ENCODE measurements around the gene NOL4. TPM values are rescaled to one million over a fixed set of nuclear protein-coding genes. Genes with fewer than 3 reads are reported as not detected.
"Not testable (repeated sequence)": the region's sequence is repeated elsewhere in the genome, so short reads cannot be mapped to it uniquely, and the experiment has no call there.

Gene NOL4
- total RNA-seq (2021; fragmentation: NEBNext Ultra II Directional; extraction: Animal tissue kit (Norgen Biotek cat#: 25700)): not detected
- long read RNA-seq: 0 reads

GRCh38 chr18:34224423-34225217 is at the start of gene NOL4:
Gene NOL4, minus strand, starts transcription at chr18:34224913. Its CDS starts 1,660 bp downstream, at chr18:34223253.
- Mint-ChIP-seq H3K27me3 (ENCODE audit: insufficient read depth) (peaks cover 5% of the 10 kb centered on the region), H3K4me3 (no peak within 1 kb of the TSS), H3K36me3 (ENCODE audit: low read depth) (no peaks in the 10 kb centered on the region), H3K9me3 (peaks cover 5% of the 10 kb centered on the region), H3K4me1 (ENCODE audit: low read depth) (no peaks in the 10 kb centered on the region), H3K27ac (no peak within 1 kb of the TSS)
- TF ChIP-seq CTCF (IDR thresholded peaks at IDR 0.05): no peak
- no peak for DNase-seq

GRCh38 chr18:34266029-34266428 is 41.3 kb upstream of the NOL4 start:
- H3K27ac Mint-ChIP-seq; H3K4me1 Mint-ChIP-seq (ENCODE audit: low read depth); DNase-seq; H3K27me3 Mint-ChIP-seq (ENCODE audit: insufficient read depth); H3K4me3 Mint-ChIP-seq; H3K36me3 Mint-ChIP-seq (ENCODE audit: low read depth): not testable (repeated sequence)
- H3K9me3 Mint-ChIP-seq: peaks cover 43% of the 10 kb centered on the region

GRCh38 chr18:34261865-34262780 is 37.4 kb upstream of the NOL4 start:
- Mint-ChIP-seq H3K4me3 (no peak overlapping the region), H3K27ac (no peak overlapping the region), H3K36me3 (ENCODE audit: low read depth) (peaks cover under 1% of the 10 kb centered on the region; the same call in 1 of the 2 replicates), H3K27me3 (ENCODE audit: insufficient read depth) (no peaks in the 10 kb centered on the region), H3K9me3 (peaks cover 41% of the 10 kb centered on the region), H3K4me1 (ENCODE audit: low read depth) (no peaks in the 10 kb centered on the region)
- DNase-seq: no peak
- TF ChIP-seq CTCF (IDR thresholded peaks at IDR 0.05): no peak; the same call in 1 of the 2 replicates

- Mint-ChIP-seq H3K4me3 (no peak overlapping the region), H3K27ac (no peak overlapping the region), H3K27me3 (ENCODE audit: insufficient read depth) (no peaks in the 10 kb centered on the region), H3K36me3 (ENCODE audit: low read depth) (no peaks in the 10 kb centered on the region; the same call in 1 of the 2 replicates), H3K9me3 (peaks cover 52% of the 10 kb centered on the region), H3K4me1 (ENCODE audit: low read depth) (no peaks in the 10 kb centered on the region)
- no peak for DNase-seq
- TF ChIP-seq CTCF (IDR thresholded peaks at IDR 0.05): no peak
Observed at GRCh38 chr18:34258176-34258575, 33.5 kb upstream of the NOL4 start.

- H3K36me3 Mint-ChIP-seq (ENCODE audit: low read depth): no peaks in the 10 kb centered on the region; the same call in 1 of the 2 replicates
- DNase-seq: no peak
- no peaks in the 10 kb centered on the region for H3K4me1 Mint-ChIP-seq (ENCODE audit: low read depth)
- H3K27ac Mint-ChIP-seq: no peak overlapping the region
- no peak overlapping the region for H3K4me3 Mint-ChIP-seq
- H3K27me3 Mint-ChIP-seq (ENCODE audit: insufficient read depth): no peaks in the 10 kb centered on the region
- peaks cover 62% of the 10 kb centered on the region for H3K9me3 Mint-ChIP-seq
- TF ChIP-seq CTCF (IDR thresholded peaks at IDR 0.05): no peak
Observed at GRCh38 chr18:34251919-34252318, 27.2 kb upstream of the NOL4 start.

Measured in HFFc6 (cell line).